HCT116 (cell line): ENCODE data around the gene UMAD1.

ENCODE experiments used
- CTCF ChIP-seq, 3 experiments: fragments of 200-600 bp in 1 of 3; sonication (generic) in 1 of 3; IDR thresholded peaks in 2 of 3; conservative IDR thresholded peaks in 1 of 3; 2 replicates each; pipeline ENCODE4 v1.5.1; 2012 to 2017; ENCODE audit warnings: low read depth in 2 of 3, low read length in 2 of 3, antibody characterized with exemption in 1 of 3, borderline replicate concordance in 1 of 3, control low read depth in 1 of 3, mild to moderate bottlenecking in 1 of 3, mixed read lengths in 1 of 3, mixed run types in 1 of 3, moderate library complexity in 1 of 3; ENCODE audit not compliant: insufficient read depth in 1 of 3
- EZH2 ChIP-seq: fragments of 200-600 bp; sonication (generic); IDR thresholded peaks from 2 replicates; pipeline ENCODE4 v1.6.1; 2017; ENCODE audit warnings: antibody characterized with exemption, mixed run types
- POLR2A ChIP-seq: IDR thresholded peaks from 2 replicates; pipeline ENCODE4 v1.7.0; 2011; ENCODE audit warnings: borderline replicate concordance; ENCODE audit not compliant: insufficient read depth, insufficient read length; ENCODE audit errors: extremely low read depth
- RAD21 ChIP-seq: IDR thresholded peaks from 2 replicates; pipeline ENCODE4 v1.6.1; 2012; ENCODE audit warnings: low read depth, mild to moderate bottlenecking
- REST ChIP-seq: IDR thresholded peaks from 2 replicates; pipeline ENCODE4 v1.6.1; 2012; ENCODE audit warnings: low read depth
- SIN3A ChIP-seq: IDR thresholded peaks from 2 replicates; pipeline ENCODE4 v1.6.1; 2012; ENCODE audit warnings: low read depth
- ZBTB33 ChIP-seq: IDR thresholded peaks from 2 replicates; pipeline ENCODE4 v1.6.1; 2011; ENCODE audit warnings: mild to moderate bottlenecking, low read length, moderate library complexity; ENCODE audit not compliant: insufficient replicate concordance; ENCODE audit errors: extremely low read depth

- TF ChIP-seq REST (no peak), CTCF (IDR thresholded peaks at IDR 0.05 in 2 of 3, conservative IDR thresholded peaks at IDR 0.05 in 1 of 3; ENCODE audit: borderline replicate concordance in 1 of 3, insufficient read depth in 1 of 3, low read depth in 2 of 3, low read length in 2 of 3) (no peak), RAD21 (no peak), ZBTB33 (no peak), POLR2A (no peak), SIN3A (no peak), EZH2 (no peak)
Measured at GRCh38 chr7:7843240-7843639, 202.7 kb downstream of the UMAD1 start.
